HG03469 (cell line): ENCODE results near the gene LRP1B.
A peak's percentile ranks its signal among the peaks of the same experiment; 100 is the strongest.

ENCODE experiments used
- ATAC-seq: cut with Tn5 transposase; IDR thresholded peaks from one replicate; pipeline ENCODE4 v1.9.1; 2021; ENCODE audit warnings: mild to moderate bottlenecking, moderate library complexity, moderate number of reproducible peaks; ENCODE audit not compliant: unreplicated experiment

The LRP1B gene

DNA sequence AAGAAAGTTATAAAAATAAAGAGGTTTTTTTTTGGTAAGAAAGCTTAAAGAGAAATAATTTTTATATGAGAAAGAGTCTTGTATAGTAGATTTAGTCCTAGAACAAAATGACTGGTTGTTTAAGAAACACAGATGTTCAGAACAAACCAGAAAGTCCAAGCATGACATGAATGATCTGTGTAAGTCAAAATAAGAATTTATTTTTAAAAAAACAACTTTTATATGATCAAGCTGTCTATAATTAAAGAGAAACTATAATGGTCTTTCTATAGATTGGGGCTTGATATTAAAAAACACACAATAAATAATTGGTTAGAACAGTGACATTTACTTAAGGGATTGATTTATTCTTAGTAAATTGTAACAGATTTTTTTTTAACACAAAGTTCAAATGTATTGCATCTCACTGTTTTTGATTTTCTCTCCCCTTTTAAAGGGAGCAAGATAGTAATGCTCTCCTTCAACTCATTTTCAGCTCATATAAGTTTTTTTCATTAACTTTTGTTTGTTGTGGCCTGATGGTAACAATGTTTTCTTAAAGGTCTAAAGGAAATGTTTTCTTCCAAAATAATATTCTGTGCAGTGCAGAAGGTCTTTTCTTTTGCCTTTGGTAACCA, 1256.8 kb downstream of the LRP1B start:
- ATAC-seq, result no peak

DNA sequence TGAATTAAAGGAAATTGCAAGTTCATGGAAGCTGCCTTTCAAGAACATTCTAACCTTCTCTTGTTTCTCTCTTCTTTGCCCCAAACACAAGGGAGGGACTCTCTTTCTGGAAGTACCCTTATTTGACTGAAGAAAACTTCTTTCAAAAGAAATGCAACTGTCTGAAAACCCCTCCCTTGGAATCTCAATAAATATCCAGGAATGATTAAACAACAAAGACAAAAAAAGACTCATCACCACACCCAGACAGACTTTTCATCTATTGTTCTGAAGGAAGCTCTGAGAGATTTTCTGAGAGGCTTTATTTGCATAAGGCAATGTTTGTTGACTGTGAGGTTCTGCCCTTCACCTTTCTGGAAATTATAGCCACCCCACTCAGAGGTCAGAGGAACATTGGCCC, 1260.9 kb downstream of the LRP1B start:
- no peak for ATAC-seq

DNA sequence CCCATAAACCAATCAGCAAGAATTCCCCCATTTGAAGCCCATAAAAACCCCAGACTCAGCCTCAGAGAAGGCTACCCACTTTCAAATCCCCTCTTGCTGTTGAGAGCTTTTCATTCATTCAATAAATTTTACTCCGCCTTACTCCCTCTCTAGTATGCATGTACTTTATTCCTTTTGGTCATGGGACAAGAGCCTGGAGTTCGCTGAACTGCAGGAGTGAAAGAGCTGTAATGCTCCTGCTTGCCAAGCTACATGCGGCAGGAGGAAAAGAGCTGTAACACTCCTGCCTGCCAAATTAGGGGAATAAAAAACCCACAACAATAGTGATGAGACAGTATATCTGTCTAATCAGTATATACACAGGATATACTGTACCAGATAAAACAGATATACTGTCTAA, 1261.7 kb downstream of the LRP1B start:
- no peak for ATAC-seq

DNA sequence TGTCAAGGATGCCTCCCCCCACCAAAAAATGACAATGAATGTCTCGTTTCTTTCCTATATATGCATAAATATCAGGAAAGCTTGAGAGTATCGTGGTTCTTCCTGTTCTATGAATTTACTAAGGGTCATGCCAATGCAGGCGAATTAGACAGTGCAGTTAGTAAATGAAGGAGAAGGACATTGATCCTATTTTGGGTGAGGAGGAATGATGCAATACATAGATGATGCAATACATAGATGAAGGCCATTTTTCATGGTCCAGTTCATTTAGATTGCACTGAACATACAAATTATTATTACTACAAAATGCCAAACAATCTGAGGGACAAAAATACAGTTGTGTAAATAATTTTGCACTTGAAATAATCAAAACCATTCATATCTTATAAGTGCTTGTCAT, 1265.0 kb downstream of the LRP1B start:
- no peak for ATAC-seq

DNA sequence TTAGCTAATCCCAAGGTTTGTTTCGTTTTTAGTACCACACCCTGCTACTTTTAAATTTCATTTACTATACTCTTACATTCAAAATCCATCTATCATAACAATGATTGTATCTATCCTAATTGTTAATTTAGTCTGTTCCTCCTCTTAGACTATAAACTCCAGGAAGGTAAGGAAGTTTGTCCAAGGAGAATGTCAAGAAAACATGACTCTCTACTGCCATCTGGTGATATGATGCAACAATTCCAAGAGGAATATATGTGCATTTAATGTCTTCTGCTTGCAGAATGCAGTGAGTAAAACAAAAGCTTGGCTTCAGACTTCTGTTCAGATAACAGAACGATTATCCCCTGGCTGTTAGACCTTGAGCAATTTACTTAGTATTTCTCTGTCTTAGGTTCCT, 1267.1 kb downstream of the LRP1B start:
- ATAC-seq, result peak; percentile 67

DNA sequence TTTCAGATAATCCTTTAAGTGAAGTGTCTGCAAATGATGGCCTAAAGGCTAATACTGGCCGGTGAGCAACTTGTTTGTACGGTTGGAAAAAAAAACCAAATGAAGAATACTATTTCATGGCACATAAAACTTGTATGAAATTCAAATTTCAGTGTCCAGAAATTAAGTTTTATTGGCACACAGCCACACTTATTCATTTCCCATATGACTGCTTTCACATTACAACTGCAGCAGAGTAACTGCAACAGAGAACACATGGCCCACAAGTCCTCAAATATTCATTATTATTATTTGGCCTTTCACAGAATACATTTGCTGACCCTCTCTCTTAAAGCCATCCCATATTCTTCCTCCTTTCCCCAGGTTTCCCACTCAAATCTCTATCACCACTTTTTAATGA, 1268.6 kb downstream of the LRP1B start:
- ATAC-seq, result no peak

DNA sequence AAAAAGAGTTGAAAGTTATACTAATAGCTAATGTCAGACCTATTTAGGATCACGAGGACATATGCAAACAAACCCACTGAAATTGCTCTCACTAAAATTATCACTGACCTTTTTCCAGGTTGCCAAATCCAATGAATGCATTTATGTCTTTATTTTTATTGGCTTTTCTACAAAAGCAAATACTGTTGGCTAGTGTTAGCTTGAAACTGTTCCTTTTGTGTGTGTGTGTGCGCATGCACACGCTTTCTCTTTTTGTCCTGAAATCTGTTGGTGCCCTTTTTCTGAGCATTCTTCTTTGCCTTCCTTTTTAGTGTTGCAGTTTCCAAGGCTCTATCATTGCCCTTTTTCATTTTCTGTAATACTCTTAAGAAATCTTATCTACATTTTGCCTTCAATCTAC, 1269.2 kb downstream of the LRP1B start:
- no peak for ATAC-seq

DNA sequence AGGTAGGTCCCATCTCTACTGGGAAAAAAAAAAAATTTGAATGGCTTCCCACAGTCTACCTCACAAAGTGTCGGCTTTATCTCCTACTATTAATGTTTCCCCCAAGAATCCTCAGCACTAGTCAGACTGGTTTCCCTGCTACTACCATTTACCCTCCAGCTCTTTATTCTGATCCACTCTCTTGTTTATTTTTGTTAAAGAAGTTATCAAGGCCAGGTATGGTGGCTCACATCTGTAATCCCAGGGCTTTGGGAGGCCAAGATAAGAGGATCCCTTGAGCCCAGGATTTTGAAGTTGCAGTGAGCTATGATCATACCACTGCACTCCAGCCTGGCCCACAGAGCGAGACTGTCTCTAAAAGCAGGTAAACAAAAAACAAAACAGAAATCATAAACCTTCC, 1275.3 kb downstream of the LRP1B start:
- no peak for ATAC-seq

DNA sequence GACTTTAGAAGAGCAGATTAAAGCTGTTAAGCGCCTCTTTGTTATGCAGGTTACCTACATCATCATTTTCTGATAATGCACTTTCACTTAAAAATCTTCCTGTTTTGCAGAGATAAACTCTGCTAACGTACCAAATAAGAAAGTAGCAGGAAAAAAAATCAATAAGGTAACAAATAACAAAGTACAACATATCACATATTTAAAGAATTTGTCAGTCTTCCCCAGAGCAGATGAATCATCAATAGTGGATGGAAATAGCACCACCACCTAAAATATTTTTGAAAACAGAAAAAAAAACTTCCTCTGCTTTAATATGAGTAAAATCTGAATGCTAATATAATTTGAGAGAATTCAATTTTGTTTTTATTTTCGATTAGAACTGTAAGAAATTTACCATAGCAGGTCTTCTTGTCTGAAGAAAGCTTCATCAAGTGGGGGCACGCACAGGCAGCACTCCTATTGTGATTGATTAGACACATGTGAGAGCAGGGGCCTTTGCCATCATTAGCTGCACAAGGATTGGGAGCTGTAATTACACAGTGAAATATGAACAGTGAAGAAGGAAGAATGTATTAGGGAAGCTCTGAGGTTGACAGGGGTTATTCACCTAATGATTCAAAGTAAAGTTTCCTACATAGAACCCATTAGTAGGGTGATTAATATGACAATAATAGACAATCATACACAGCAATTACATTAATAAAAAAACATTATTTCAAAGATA, 1279.4 kb downstream of the LRP1B start:
- ATAC-seq, result no peak

DNA sequence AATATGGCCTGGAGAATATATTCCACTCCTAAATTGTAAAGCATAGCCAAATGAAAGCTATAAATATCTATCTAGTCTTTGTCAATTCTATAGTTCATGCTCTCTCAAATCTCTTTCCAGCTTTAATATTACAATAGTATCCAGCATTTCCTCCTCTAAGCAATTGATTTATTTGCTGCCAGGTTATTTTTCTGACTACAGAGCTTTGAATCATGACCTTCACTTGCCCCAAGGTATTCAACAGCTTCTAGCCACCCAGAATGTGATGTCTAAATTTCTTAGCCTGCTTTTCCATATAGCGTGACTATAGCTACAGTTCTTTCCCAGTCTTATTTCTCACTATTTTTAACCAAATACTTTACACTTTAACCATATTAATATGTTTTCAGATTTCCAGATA, 1287.6 kb downstream of the LRP1B start:
- ATAC-seq, result no peak

DNA sequence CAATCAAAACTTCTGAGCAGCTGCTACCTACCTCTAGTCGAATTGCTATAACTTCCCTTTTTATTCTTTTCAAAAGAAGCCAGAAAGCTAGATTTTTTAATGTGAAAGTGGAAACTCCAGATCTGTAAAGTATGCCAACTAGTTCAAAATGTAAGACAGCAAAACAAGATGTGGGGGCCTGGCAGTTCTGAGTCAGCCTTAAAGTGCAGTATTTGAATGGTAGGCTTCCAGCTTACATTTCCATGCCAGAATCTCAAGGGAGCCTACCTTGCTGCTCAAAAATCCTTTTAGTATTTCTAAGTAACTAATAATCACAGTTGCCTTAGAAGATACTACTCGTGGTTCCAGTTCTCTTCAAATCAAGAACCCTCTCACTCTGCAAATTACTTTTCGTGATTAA, 1288.7 kb downstream of the LRP1B start:
- no peak for ATAC-seq

DNA sequence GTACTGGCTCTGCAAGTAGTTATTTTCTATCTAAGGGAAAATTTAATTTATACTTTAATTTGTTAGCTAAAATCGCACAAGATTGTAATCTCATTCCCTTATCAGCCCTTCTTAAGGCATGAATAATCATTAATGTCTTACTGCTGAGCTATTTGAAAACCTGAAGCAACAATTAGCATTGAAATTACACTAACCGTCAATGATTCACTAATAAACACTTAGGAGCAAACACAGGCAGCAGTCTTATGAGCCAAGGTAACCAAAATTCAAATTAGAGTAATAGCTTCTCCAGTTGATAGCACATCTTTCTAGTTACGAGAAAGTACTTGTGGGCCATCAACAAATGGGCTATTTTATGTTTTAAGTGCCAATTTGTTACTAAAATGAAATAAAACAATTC, 1289.7 kb downstream of the LRP1B start:
- no peak for ATAC-seq

DNA sequence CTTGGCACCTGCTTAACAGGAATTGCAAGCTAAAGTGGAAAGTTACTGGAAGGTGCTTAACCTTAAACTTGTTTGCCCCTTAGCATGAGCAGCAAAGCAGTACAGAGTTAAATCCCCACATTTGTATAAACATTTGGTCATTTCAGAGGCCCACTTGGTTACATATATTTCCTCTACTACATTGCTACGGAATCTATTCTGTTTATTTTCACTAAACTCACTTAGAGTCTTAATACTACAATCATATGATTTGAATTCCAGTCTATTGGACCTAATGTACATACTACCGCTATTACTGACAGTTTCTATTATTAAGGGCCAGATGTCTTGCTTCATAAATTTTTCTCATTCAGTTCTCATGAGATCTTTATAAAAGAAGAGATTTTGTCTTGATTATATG, 1294.0 kb downstream of the LRP1B start:
- ATAC-seq, result no peak

DNA sequence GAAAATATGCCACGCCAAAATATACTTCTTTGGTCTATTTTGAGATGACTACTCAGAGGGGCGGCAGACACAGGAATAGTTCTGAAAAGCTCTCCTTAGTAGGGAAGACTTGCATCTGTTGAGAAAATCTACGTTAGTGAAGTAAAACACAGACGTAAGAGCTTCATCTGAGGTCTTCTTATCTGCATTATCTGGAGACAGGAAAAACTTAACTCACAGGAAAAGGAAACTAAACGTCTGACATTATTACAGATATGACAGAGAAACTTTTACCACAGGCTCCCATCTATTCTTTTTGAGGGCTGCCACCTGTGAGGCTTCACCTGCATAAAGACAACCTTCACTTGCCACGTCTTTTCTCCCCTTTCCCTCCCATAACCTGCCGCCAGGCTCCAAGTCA, 1295.7 kb downstream of the LRP1B start:
- ATAC-seq, result no peak

DNA sequence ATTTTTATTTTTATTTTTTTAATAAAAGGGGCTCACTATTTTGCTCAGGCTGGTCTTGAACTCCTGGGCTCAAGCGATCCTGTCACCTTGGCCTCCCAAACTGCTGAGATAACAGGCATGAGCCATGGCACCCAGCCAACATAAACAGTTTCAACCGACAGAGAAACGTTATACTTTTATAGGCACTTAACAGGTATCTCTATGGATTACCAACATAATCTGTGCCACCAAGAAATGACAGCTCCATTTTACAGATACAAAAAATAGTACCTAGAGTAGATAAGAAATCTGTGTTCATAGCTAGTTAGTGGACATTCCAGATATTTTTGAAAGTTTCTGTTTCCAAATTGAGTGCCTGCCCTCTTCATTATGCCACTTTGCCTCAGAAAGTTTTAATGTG, 1316.7 kb downstream of the LRP1B start:
- no peak for ATAC-seq

DNA sequence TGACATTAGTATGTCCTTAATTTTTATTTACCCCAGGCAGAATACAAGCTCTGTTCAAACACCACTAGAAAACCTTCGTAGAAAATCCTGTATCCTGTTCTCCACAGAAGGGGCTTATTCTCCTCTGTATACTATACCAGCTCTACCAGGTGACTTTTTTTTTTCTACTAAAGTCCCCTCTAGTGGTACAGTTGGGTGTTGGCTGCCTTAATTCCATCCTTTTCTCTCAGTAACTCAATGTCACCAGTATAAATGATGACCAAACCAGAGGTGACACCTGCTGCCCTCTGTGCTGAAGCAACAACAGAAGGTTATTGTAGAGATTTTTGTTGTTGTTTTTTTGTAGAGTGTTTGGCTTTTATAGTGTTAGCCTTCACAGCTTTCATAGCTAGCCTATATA, 1322.0 kb downstream of the LRP1B start:
- peak; percentile 59 for ATAC-seq

DNA sequence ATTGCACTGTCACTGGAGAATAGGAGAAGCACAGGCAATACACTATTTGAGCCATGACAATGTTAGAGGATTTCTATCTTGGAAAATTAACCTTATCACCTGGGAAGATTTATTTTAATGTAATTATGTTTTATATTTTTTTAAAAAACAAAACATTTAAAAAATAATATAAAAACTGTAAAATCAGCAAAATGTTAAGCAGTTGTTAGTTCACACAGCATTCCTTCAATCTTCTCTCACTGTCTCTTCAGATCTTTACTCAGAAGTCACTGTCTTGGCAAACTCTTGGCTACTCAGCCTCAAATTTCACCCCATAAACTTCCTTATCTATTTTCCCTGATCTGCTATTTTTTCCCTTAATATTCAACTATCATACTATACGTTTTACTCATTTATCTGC, 1322.6 kb downstream of the LRP1B start:
- no peak for ATAC-seq

DNA sequence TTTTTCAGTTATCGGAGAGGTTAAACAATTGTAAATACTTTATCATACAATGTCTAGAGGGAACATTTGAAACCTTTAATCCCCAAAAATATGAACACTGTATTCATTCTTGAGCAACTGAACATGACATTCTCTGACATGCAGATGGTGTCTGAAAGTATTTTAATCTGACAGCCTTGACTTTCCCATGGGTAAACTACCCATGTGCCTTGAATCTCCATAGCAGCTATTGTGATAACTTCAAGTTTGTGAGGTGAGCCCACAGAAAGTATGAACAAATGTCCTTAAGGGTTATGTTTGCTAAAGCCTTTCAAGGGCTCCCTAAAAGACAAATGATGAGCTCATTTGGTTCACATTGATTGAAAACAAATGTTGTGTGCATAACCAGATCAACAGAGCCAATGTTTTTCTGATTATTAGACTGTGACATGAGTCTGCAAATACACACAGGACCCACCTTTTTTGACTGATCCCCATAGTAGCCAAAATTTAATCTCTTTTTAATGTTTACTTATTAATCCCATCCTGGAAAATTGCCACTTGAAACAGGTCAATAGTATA, 1326.0 kb downstream of the LRP1B start:
- ATAC-seq, result no peak

DNA sequence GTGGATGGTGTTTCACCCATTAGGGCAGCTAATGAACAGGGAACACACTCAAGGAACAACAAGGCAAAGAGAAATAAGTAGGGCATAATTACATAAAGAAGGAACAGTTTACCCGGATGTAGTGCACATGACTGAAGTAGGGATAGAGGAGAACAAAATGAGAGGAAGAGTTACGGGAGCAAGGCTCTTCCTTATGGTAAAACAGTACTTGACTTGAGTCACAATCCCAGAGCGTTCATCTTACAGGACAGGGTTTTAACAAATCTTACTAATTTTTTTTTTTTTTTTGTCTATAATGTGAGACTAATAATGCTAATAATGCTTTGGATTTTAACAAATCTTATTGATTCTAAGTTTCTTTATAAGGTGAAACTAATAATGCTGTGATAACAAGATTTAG, 1329.5 kb downstream of the LRP1B start:
- ATAC-seq, result no peak

DNA sequence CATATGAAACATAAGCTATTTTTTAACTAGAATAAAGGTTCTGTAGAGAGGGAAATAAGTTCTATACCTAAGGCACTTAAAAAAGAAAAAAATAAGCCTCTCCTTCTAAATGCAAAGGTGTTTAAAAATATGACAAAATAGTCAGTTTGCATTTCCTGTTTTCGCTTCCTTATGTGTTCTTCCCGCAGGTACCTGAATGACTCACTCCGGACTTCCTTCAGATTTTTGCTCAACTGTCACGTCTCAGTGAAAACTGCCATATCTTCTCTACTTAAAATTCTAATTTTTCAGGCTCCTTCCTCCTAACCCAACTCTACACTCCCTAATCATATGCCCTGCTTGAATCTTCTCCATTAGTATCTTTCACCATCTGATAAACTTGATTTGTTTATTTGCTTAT, 1333.1 kb downstream of the LRP1B start:
- peak; percentile 96 for ATAC-seq

DNA sequence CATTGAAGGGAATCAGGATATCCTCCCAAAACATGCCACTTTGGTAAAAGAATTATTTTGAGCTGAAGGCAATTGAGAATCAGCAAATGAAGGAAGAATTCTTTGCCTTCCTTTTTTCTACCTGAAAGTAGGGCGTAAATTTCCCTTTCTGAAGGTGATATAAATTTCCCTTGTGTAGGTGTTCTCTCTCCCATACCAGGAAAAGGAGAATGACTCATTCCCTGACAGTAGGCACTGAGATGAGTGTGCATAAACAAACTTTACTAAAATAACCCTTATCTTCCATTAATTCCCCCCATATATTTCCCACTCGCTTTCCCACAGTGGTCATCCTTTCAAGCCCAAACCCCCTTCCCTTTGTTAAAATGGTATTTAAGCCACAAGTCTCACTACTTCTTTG, 1339.0 kb downstream of the LRP1B start:
- no peak for ATAC-seq

DNA sequence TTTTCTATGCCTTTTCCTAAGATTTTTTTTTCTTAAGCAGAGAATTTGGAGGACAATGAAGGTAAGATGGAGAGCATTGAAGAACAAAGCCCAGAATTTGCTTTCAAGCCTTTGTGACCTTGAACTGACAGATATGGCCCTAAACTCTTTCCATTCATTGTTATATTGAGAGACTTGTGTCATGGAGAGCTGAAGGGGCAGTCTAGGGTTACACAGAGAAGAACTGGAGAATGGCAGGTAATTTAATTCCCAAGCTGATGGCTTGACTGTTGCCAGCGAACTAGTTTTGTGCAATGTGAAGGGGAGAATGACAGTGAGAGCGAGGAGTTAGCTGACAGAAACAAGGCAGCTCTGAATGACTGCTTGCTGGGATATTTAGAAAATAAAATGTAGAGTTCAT, 1344.2 kb downstream of the LRP1B start:
- ATAC-seq, result no peak

DNA sequence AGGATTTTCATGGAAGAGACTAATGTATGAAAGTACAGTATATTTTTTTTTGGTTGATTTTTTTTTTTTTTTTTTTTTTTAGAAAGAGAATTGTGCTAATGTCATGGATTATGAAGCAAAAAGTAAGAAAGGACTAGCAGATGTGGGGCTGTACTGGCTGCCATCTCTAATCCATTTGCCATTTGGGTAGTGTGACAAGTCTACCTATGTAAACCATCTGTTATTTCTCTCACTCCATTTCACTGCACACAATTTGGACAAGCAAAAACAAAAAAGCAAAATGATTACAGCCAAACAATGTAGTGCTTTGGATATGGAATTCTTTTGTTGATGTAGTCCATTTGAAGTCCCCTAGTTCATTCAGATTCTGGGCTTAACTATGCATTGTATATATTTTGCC, 1355.4 kb downstream of the LRP1B start:
- no peak for ATAC-seq
